GM18517 (cell line): ENCODE data around the gene APLP2.
"Not testable (repeated sequence)": the region's sequence is repeated elsewhere in the genome, so short reads cannot be mapped to it uniquely, and the experiment has no call there.

Experiments used
- ATAC-seq: cut with Tn5 transposase; IDR thresholded peaks from one replicate; pipeline ENCODE4 v1.9.1; 2021; ENCODE audit warnings: mild to moderate bottlenecking, moderate library complexity; ENCODE audit not compliant: unreplicated experiment

APLP2 gene

GRCh38 chr11:130088919-130089673, 19.4 kb downstream of the APLP2 start:
- ATAC-seq: no peak

GRCh38 chr11:130089674-130090073, 20.0 kb downstream of the APLP2 start:
- no peak for ATAC-seq

- not testable (repeated sequence) for ATAC-seq
Observed at GRCh38 chr11:130090517-130090916, 20.8 kb downstream of the APLP2 start.

GRCh38 chr11:130091169-130091568, 21.5 kb downstream of the APLP2 start:
- ATAC-seq: not testable (repeated sequence)

- no peak for ATAC-seq
Observed at GRCh38 chr11:130092661-130093060, 23.0 kb downstream of the APLP2 start.

- ATAC-seq: no peak
Observed at GRCh38 chr11:130094614-130095013, 24.9 kb downstream of the APLP2 start.

GRCh38 chr11:130095326-130095725, 25.6 kb downstream of the APLP2 start:
- ATAC-seq: no peak

- ATAC-seq: no peak
Observed at GRCh38 chr11:130096042-130096441, 26.3 kb downstream of the APLP2 start.

GRCh38 chr11:130096823-130097222, 27.1 kb downstream of the APLP2 start:
- ATAC-seq: no peak

- no peak for ATAC-seq
Observed at GRCh38 chr11:130097285-130097684, 27.6 kb downstream of the APLP2 start.

GRCh38 chr11:130099356-130099755, 29.7 kb downstream of the APLP2 start:
- ATAC-seq: no peak

GRCh38 chr11:130100381-130101095, 30.8 kb downstream of the APLP2 start:
- ATAC-seq: no peak

- ATAC-seq: no peak
Observed at GRCh38 chr11:130101661-130102060, 32.0 kb downstream of the APLP2 start.

- ATAC-seq: no peak
Observed at GRCh38 chr11:130102301-130103249, 32.9 kb downstream of the APLP2 start.

- ATAC-seq: no peak
Observed at GRCh38 chr11:130103296-130103814, 33.7 kb downstream of the APLP2 start.

GRCh38 chr11:130106381-130106780, 36.7 kb downstream of the APLP2 start:
- ATAC-seq: no peak

GRCh38 chr11:130108671-130109070, 39.0 kb downstream of the APLP2 start:
- ATAC-seq: not testable (repeated sequence)

GRCh38 chr11:130109386-130109785, 39.7 kb downstream of the APLP2 start:
- no peak for ATAC-seq

GRCh38 chr11:130110339-130111108, 40.8 kb downstream of the APLP2 start:
- no peak for ATAC-seq
